ENCODE results near the gene OLFM1. TPM values are rescaled to one million over a fixed set of nuclear protein-coding genes. Genes with fewer than 3 reads are reported as not detected.

The OLFM1 gene
- total and polyA plus RNA-seq, 2 donors from 2014 or later, result 2.9 to 33.7 TPM

DNA sequence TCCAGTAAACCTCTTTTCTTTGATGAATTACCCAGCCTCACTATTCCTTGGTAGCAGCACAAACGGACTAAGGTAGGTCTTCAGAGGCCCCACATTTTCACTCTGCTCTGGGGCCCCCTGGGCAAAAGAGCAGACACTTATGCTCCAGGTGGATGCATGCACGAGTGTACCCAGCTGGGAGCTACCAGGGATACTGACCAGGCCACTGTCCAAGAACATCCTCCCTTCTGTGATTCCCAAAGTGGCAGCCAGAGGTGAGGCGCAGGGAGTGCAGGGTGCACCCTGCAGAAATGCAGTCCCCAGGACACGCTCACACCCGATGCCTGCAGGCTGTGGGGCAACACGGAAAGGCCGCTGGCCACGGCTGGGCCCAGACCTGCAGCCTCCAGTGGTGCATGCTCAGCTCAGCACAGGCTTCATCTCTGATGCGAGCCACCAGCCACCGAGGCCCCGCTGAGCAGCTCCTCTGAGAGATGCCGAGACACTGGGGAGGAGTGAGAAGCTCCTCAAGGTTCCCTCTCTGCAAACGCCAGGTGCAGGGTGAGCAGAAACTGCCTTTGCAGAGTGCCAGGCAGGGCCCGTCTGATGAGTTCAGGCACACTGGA, 48.1 kb upstream of the OLFM1 start:
- Histone ChIP-seq H3K27ac (ENCODE audit: low read depth in 2 of 2, low read length in 2 of 2) (no peak overlapping the region), H3K9me3 (ENCODE audit: control insufficient read depth in 2 of 3, insufficient read depth in 1 of 3, low read length in 3 of 3) (no peaks in the 10 kb centered on the region), H3K27me3 (ENCODE audit: control insufficient read depth, insufficient read depth, low read length) (no peaks in the 10 kb centered on the region), H3K36me3 (ENCODE audit: control insufficient read depth in 2 of 3, insufficient read depth in 3 of 3, low read length in 3 of 3) (no peaks in the 10 kb centered on the region), H3K9ac (ENCODE audit: low read length in 3 of 3) (no peak overlapping the region), H3K4me1 (ENCODE audit: control insufficient read depth in 2 of 3, insufficient read depth in 2 of 3, low read depth in 1 of 3, low read length in 3 of 3) (no peaks in the 10 kb centered on the region), H3K4me3 (ENCODE audit: low read length in 3 of 3) (no peak overlapping the region)
- no peak for FAIRE-seq
- DNase-seq, result no peak
- intact Hi-C loops (cut with DNase I), result no loop called here
- TF ChIP-seq, protein P1, sequence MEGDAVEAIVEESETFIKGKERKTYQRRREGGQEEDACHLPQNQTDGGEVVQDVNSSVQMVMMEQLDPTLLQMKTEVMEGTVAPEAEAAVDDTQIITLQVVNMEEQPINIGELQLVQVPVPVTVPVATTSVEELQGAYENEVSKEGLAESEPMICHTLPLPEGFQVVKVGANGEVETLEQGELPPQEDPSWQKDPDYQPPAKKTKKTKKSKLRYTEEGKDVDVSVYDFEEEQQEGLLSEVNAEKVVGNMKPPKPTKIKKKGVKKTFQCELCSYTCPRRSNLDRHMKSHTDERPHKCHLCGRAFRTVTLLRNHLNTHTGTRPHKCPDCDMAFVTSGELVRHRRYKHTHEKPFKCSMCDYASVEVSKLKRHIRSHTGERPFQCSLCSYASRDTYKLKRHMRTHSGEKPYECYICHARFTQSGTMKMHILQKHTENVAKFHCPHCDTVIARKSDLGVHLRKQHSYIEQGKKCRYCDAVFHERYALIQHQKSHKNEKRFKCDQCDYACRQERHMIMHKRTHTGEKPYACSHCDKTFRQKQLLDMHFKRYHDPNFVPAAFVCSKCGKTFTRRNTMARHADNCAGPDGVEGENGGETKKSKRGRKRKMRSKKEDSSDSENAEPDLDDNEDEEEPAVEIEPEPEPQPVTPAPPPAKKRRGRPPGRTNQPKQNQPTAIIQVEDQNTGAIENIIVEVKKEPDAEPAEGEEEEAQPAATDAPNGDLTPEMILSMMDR (IDR thresholded peaks at IDR 0.05; ENCODE audit: borderline replicate concordance, extremely low read depth, insufficient read depth), result no peak

DNA sequence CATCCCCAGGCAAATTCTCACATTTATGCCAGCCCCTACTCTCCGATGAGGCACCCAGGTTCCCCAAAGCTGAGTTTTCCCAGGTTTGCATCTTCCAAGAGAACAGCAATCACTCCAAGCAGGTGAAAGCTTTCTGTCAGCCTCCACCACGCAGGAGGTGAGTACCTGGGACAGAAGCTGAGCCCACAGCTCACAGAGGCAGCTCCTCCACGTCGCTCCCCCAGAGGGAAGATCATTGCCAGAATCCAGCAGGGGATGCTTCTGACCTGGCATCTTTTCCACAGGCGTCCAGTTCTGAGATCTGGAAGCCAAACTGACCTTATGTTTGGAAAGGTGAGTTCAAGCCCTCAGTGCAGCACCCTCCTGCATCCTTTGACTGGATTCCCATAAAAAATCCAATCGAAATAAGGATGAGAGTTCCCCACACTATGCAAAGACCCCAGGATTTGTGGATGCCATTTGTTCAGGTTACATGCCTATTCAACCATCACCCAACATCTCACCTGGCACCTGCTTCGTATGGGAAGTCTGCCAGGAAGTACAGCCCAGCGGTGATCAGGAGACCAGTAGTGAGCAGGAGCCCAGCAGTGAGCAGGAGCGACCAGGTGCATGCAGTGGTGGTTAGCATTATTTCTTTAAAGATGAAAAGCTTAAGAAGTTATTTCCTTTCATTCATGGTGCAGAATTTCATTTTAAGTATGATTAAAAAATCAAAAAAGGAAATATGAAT, 47.4 kb upstream of the OLFM1 start:
- FAIRE-seq (no peak), DNase-seq (no peak)
- TF ChIP-seq, protein P1 (IDR thresholded peaks at IDR 0.05; ENCODE audit: borderline replicate concordance, extremely low read depth, insufficient read depth), result no peak
- Histone ChIP-seq H3K36me3 (ENCODE audit: control insufficient read depth in 2 of 3, insufficient read depth in 3 of 3, low read length in 3 of 3) (no peaks in the 10 kb centered on the region), H3K4me1 (ENCODE audit: control insufficient read depth in 2 of 3, insufficient read depth in 2 of 3, low read depth in 1 of 3, low read length in 3 of 3) (no peaks in the 10 kb centered on the region), H3K27ac (ENCODE audit: low read depth in 2 of 2, low read length in 2 of 2) (no peak overlapping the region), H3K4me3 (ENCODE audit: low read length in 3 of 3) (no peak overlapping the region), H3K27me3 (ENCODE audit: control insufficient read depth, insufficient read depth, low read length) (no peaks in the 10 kb centered on the region), H3K9ac (ENCODE audit: low read length in 3 of 3) (no peak overlapping the region), H3K9me3 (ENCODE audit: control insufficient read depth in 2 of 3, insufficient read depth in 1 of 3, low read length in 3 of 3) (no peaks in the 10 kb centered on the region)
- intact Hi-C loops (cut with DNase I), result no loop called here

DNA sequence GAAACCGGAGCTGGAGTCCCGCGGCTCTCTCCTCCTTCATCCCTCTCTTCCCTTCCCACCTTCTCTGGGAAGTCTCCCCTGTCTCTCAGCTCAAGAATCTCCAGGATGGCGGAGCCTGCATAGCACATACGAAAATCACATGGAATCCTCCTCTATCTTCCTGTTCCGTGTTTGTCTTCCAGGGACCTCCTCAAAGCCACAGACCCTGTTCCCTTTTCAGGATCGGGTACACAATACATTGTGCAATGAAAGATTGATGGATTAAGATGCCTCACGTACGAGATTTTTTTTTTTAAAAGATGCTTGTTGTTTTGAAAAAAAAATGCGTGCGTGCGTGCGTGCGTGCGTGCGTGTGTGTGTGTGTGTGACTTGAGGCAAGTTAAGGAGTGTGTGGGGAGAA, 46.6 kb upstream of the OLFM1 start:
- TF ChIP-seq, protein P1 (IDR thresholded peaks at IDR 0.05; ENCODE audit: borderline replicate concordance, extremely low read depth, insufficient read depth), result no peak
- no peaks in the 10 kb centered on the region for H3K36me3 ChIP-seq (ENCODE audit: control insufficient read depth in 2 of 3, insufficient read depth in 3 of 3, low read length in 3 of 3)
- no peak overlapping the region for H3K4me3 ChIP-seq (ENCODE audit: low read length in 3 of 3)
- H3K9me3 ChIP-seq (ENCODE audit: control insufficient read depth in 2 of 3, insufficient read depth in 1 of 3, low read length in 3 of 3), result no peaks in the 10 kb centered on the region
- FAIRE-seq (no peak), DNase-seq (no peak)
- H3K9ac ChIP-seq (ENCODE audit: low read length in 3 of 3), result no peak overlapping the region
- intact Hi-C loops (cut with DNase I), result no loop called here
- H3K27ac ChIP-seq (ENCODE audit: low read depth in 2 of 2, low read length in 2 of 2), result no peak overlapping the region
- no peaks in the 10 kb centered on the region for H3K27me3 ChIP-seq (ENCODE audit: control insufficient read depth, insufficient read depth, low read length)
- no peaks in the 10 kb centered on the region for H3K4me1 ChIP-seq (ENCODE audit: control insufficient read depth in 2 of 3, insufficient read depth in 2 of 3, low read depth in 1 of 3, low read length in 3 of 3)

All from kidney (tissue), 14 donors.